HepG2 (cell line): ENCODE measurements around the gene STKLD1. TPM values are rescaled to one million over a fixed set of nuclear protein-coding genes. Genes with fewer than 3 reads are reported as not detected.

ENCODE experiments used
- FOXK1 ChIP-seq: sonication (generic); formaldehyde crosslinking; IDR thresholded peaks from 2 replicates; pipeline ENCODE4 v1.4.0; 2020; ENCODE audit warnings: low read depth, missing genetic modification reagents, borderline replicate concordance
- MXI1 ChIP-seq: IDR thresholded peaks from 3 replicates; pipeline ENCODE4 v1.6.1; 2012; ENCODE audit warnings: low read depth, low read length, inconsistent platforms, borderline replicate concordance
- NFE2 ChIP-seq: sonication (generic); formaldehyde crosslinking; IDR thresholded peaks from 2 replicates; pipeline ENCODE4 v1.4.0; 2020; ENCODE audit warnings: missing genetic modification reagents
- NFE2L2 ChIP-seq: fragments of 150-350 bp; IDR thresholded peaks from 2 replicates; pipeline ENCODE4 v1.6.1; 2014; ENCODE audit warnings: low read length
- NONO ChIP-seq, 2 experiments: fragments of 450-650 bp in 1 of 2; sonication (generic) in 1 of 2; formaldehyde crosslinking in 1 of 2; IDR thresholded peaks in 1 of 2; conservative IDR thresholded peaks in 1 of 2; 2 replicates each; pipeline versions ENCODE4 v1.6.1 to v1.8.0; 2017 to 2022; ENCODE audit warnings: mild to moderate bottlenecking in 1 of 2, missing genetic modification reagents in 1 of 2, moderate library complexity in 1 of 2
- PRDM15 ChIP-seq: sonication (generic); formaldehyde crosslinking; IDR thresholded peaks from 2 replicates; pipeline ENCODE4 v1.4.0; 2020; ENCODE audit warnings: missing genetic modification reagents
- SALL2 ChIP-seq: sonication (generic); formaldehyde crosslinking; IDR thresholded peaks from 2 replicates; pipeline ENCODE4 v1.8.1; 2023; ENCODE audit warnings: mild to moderate bottlenecking, missing genetic modification reagents, inconsistent platforms
- TEF ChIP-seq: sonication (generic); formaldehyde crosslinking; IDR thresholded peaks from 2 replicates; pipeline ENCODE4 v1.5.0; 2020; ENCODE audit warnings: missing genetic modification reagents
- TOPORS ChIP-seq: sonication (generic); formaldehyde crosslinking; IDR thresholded peaks from 2 replicates; pipeline ENCODE4 v1.8.0; 2023; ENCODE audit warnings: mild to moderate bottlenecking, missing genetic modification reagents
- ZHX1 ChIP-seq: sonication (generic); formaldehyde crosslinking; IDR thresholded peaks from 2 replicates; pipeline ENCODE4 v1.8.1; 2022; ENCODE audit warnings: low read depth, mild to moderate bottlenecking, missing genetic modification reagents
- ZNF251 ChIP-seq: sonication (generic); formaldehyde crosslinking; IDR thresholded peaks from 2 replicates; pipeline ENCODE4 v1.9.0; 2021; ENCODE audit warnings: mild to moderate bottlenecking, missing genetic modification reagents
- ZNF350 ChIP-seq: sonication (generic); formaldehyde crosslinking; IDR thresholded peaks from 2 replicates; pipeline ENCODE4 v1.4.0; 2020; ENCODE audit warnings: mild to moderate bottlenecking, low read depth, missing genetic modification reagents, borderline replicate concordance
- ZNF367 ChIP-seq: sonication (generic); formaldehyde crosslinking; IDR thresholded peaks from 2 replicates; pipeline ENCODE4 v1.4.0; 2020; ENCODE audit warnings: missing genetic modification reagents, borderline replicate concordance
- ZNF576 ChIP-seq: sonication (generic); formaldehyde crosslinking; IDR thresholded peaks from 2 replicates; pipeline ENCODE4 v1.4.0; 2020; ENCODE audit warnings: mild to moderate bottlenecking, missing genetic modification reagents
- ZNF639 ChIP-seq: conservative IDR thresholded peaks from 2 replicates; pipeline ENCODE4 v1.6.1; 2018; ENCODE audit warnings: missing genetic modification reagents
- ZNF652 ChIP-seq: IDR thresholded peaks from 2 replicates; pipeline ENCODE4 v1.6.1; 2016; ENCODE audit warnings: low read depth, borderline replicate concordance
- polyA plus RNA-seq, 8 experiments: library from polyadenylated mRNA; depleted of rRNA in 3 of 8; stranded (reverse) in 7 of 8; unstranded in 1 of 8; fragments of >200 nt; fragmentation: Illumina TruSeq in 4 of 8; extraction: Trizol in 4 of 8; gene quantifications; 2 replicates each; pipeline versions ENCODE4 v1.2.1 to v1.2.3, GENCODE V29; 2011 to 2016; ENCODE audit warnings: low read depth in 4 of 8, missing spikeins in 1 of 8, mixed read lengths in 1 of 8; ENCODE audit not compliant: insufficient read depth in 1 of 8
- total RNA-seq, 5 experiments: library from RNA; depleted of rRNA; stranded (reverse); fragments of >200 nt; fragmentation: Illumina TruSeq; extraction: Trizol; gene quantifications; 2 replicates each; pipeline ENCODE4 v1.2.3, GENCODE V29; 2016; ENCODE audit warnings: low read depth in 1 of 5

Gene STKLD1
- total and polyA plus RNA-seq, 2 of the 13 experiments (the other 11 are each of a cell fraction or from before 2014, with no cell fraction given): 1.5 to 2.2 TPM

GRCh38 chr9:133417541-133418461 is 41.6 kb downstream of the STKLD1 start, which contains the start of gene REXO4 (continued):
- TF ChIP-seq MXI1 (peak; percentile 88; the same call in 2 of the 3 replicates), NONO (IDR thresholded peaks at IDR 0.05) (no peak), NONO (CRISPR knock-in tag; conservative IDR thresholded peaks at IDR 0.05) (peak; percentile 99), ZNF350 (CRISPR knock-in tag) (peak; percentile 98), ZNF639 (CRISPR knock-in tag) (peak; percentile 99), FOXK1 (CRISPR knock-in tag) (peak; percentile 93; the same call in 1 of the 2 replicates), NFE2L2 (no peak), ZNF652 (CRISPR knock-in tag) (0 out of 2 replicates have a peak, but pooled peaks have one; percentile 18), TEF (no peak), ZNF251 (CRISPR knock-in tag) (no peak), ZNF367 (CRISPR knock-in tag) (peak; percentile 61; the same call in 1 of the 2 replicates), ZNF576 (CRISPR knock-in tag) (no peak), PRDM15 (CRISPR knock-in tag) (peak; percentile 59; the same call in 1 of the 2 replicates), ZHX1 (CRISPR knock-in tag) (no peak), TOPORS (CRISPR knock-in tag) (peak; percentile 50; the same call in 1 of the 2 replicates), SALL2 (peak; percentile 83), NFE2 (CRISPR knock-in tag) (no peak)
